ENCODE results near the gene RPS8. TPM values are rescaled to one million over a fixed set of nuclear protein-coding genes. Genes with fewer than 3 reads are reported as not detected.

RPS8 gene
- total RNA-seq, 1 experiment from 2014 or later, result 2,284 TPM

DNA sequence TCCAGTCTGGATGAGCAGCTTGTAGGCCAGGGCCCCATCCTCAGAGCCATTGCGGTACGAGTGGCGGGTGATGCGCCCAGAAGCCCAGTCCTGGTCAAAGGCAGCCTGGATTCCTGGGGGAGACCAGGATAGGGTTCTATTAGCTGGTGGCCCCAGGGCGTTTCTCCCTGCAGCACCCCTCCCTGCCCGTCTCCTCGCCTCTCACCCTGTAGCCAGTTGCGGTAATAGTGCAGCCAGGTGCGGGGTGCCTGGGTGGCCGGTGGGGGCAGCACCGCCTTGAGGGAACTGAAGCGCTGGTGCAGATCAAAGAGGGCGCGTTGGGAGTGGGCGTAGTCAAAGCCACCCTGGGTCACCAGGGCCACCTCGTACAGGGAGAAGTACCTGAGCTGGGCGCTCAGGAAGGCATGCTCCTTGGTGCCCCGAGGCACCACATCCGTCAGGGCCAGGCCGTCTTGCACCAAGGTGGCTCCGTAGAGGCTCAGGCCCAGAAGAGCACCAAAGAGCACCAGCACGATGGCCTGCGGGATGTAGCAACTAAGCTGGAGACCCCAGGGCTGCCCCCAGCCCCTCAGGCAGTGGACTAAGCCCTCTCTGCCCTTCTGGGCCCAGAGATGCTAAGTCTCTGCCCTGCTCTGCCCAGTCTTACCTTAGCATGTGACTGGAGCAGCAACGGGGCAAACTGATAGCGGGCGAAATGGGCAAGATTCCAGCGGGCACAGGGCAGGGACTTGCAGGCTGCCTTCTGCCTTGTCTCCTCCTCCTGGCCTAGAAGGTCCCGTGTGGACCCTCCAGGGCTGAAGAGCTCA, 52.1 kb downstream of the RPS8 start:
- no peak for DNase-seq (ENCODE audit: low read depth, low spot score)
- in situ Hi-C loops (cut with HindIII; ENCODE audit: low pct_unique_long_range_greater_than_20kb, low sequenced_read_pairs), result no loop called here

DNA sequence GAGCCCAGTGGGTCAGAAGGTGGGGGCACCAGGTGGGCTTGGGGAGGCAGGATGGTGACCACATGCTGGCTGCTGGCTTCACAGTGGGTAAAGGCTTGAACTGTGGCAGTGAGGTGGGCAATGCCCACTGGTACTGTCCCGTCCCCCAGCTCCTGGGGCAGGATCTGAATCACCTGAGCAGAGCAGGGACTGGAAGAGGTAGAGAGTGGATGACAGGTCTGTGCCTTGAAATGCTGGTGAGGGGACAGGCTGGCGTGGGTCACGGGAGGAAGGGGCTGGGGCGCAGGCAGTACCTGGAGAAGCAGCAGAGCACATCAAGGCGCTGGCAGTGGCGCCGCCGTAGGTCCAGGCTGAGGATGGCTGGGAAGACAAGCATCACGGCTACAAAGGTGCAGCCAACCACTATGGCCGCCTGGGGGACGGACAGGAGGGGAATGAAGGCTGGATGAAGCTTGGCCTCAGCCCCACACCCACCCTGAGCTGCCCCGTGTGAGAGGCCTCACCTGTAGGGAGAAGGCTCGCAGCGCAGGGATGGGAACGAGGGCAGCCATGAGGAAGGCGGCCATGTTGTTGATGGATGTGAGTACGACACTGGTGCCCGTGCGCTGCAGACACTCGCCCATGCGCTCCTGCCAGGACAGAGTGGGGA, 52.8 kb downstream of the RPS8 start:
- in situ Hi-C loops (cut with HindIII; ENCODE audit: low pct_unique_long_range_greater_than_20kb, low sequenced_read_pairs), result no loop called here
- no peak for DNase-seq (ENCODE audit: low read depth, low spot score)

Small RNA genes lying within 50 kb of the gene (small RNA-seq; reads per million reads assigned to genes)
- gene RNU5D-1 (9.8 to 45.4 reads per million in 2 experiments), gene SNORD38A (14.4 to 210 reads per million in 2 experiments), gene SNORD38B (0 reads per million in 2 experiments), gene SNORD46 (394 to 3,224 reads per million in 2 experiments), gene SNORD55 (0 reads per million in 2 experiments)

Other genes with a start within 250 kb of the RPS8 start
- 18.0 and 20.0 TPM in 2 replicates for gene TMEM53, start 101.1 kb upstream of the RPS8 start, total RNA-seq (2014; rRNA removed; shearing (Covaris generic))
- 0.24 TPM in 1 of 2 replicates, not detected in the other for gene ARMH1, start 100.8 kb upstream of the RPS8 start, total RNA-seq (2014; rRNA removed; shearing (Covaris generic))
- gene RNU5D-1, start 44.4 kb upstream of the RPS8 start, total RNA-seq (2014; rRNA removed; shearing (Covaris generic)), result not detected in 2 replicates
- 28.0 and 30.5 TPM in 2 replicates for gene KIF2C, start 35.7 kb upstream of the RPS8 start, total RNA-seq (2014; rRNA removed; shearing (Covaris generic))
- gene BEST4, start 12.6 kb downstream of the RPS8 start, total RNA-seq (2014; rRNA removed; shearing (Covaris generic)), result not detected in 2 replicates
- gene PLK3, start 24.8 kb downstream of the RPS8 start, total RNA-seq (2014; rRNA removed; shearing (Covaris generic)), result 3.4 and 5.0 TPM in 2 replicates
- gene DYNLT4, start 31.8 kb downstream of the RPS8 start, total RNA-seq (2014; rRNA removed; shearing (Covaris generic)), result not detected in 2 replicates
- 0.69 TPM in 1 of 2 replicates, not detected in the other for gene BTBD19, start 33.0 kb downstream of the RPS8 start, total RNA-seq (2014; rRNA removed; shearing (Covaris generic))
- gene PTCH2, start 67.7 kb downstream of the RPS8 start, total RNA-seq (2014; rRNA removed; shearing (Covaris generic)), result 0.03 TPM in 1 of 2 replicates, not detected in the other
- gene EIF2B3, start 211.1 kb downstream of the RPS8 start, total RNA-seq (2014; rRNA removed; shearing (Covaris generic)), result 23.5 and 27.5 TPM in 2 replicates
- gene HECTD3, start 235.8 kb downstream of the RPS8 start, total RNA-seq (2014; rRNA removed; shearing (Covaris generic)), result 17.8 and 18.6 TPM in 2 replicates
- 78.9 and 89.5 TPM in 2 replicates for gene UROD, start 236.7 kb downstream of the RPS8 start, total RNA-seq (2014; rRNA removed; shearing (Covaris generic))